HepG2 (cell line): Measurements from ENCODE around the gene SELENOV. TPM values are rescaled to one million over a fixed set of nuclear protein-coding genes. Genes with fewer than 3 reads are reported as not detected.

Experiments used
- ATAC-seq: fragments of 200-7000 bp; cut with Tn5 transposase; 3 replicates; pipeline ENCODE4 v1.9.1; 2020; ENCODE audit warnings: mild to moderate bottlenecking, moderate library complexity
- BruUV-seq: library from RNA; stranded (reverse); fragments of 400-500 nt; replicated peaks from 2 replicates; lab custom pipeline; 2021; lab: Mats Ljungman, UMichigan
- CTCF ChIA-PET: fragments of 300-600 bp; formaldehyde crosslinking; extraction: SDS; loops from one replicate; lab custom pipeline; 2021; ENCODE audit warnings: low total read pairs, inconsistent platforms, low intra/inter-chr PET ratio; lab: Yijun Ruan, JAX
- POLR2A ChIA-PET: fragments of 350-600 bp; sonication (Branson Sonifier 250); formaldehyde crosslinking; loops from one replicate; lab custom pipeline; 2020; ENCODE audit warnings: antibody characterized with exemption, inconsistent platforms; lab: Yijun Ruan, JAX
- DNase-seq: peaks from one replicate; pipeline ENCODE4 v3.0.0-alpha.2; 2015; ENCODE audit warnings: low spot score
- FAIRE-seq: peaks from 3 replicates; lab custom pipeline; 2011; peaks lifted over from hg19 to GRCh38; lab: Jason Lieb, UNC
- H2AFZ ChIP-seq: one replicate; pipeline ENCODE4 v1.6.1; 2011; ENCODE audit warnings: low read length, inconsistent platforms
- H3K27ac ChIP-seq: fragments of 300-600 bp; 3 replicates; pipeline ENCODE4 v1.8.0; 2011; ENCODE audit warnings: mixed run types, mild to moderate bottlenecking, mixed read lengths, low read length, inconsistent platforms; ENCODE audit not compliant: insufficient read depth; ENCODE audit errors: extremely low read length
- H3K27me3 ChIP-seq, 2 experiments: fragments of 200-600 bp in 1 of 2; 2 replicates in 1 of 2; 3 replicates in 1 of 2; pipeline versions ENCODE4 v1.6.0 to v1.8.0; 2011; ENCODE audit warnings: low read length in 2 of 2, mild to moderate bottlenecking in 2 of 2, moderate library complexity in 2 of 2, inconsistent platforms in 1 of 2; ENCODE audit not compliant: insufficient read depth in 2 of 2, control insufficient read depth in 1 of 2
- H3K36me3 ChIP-seq, 2 experiments: fragments of 200-600 bp in 1 of 2; replicated peaks in 1 of 2; 2 replicates in 1 of 2; 3 replicates in 1 of 2; pipeline versions ENCODE4 v1.5.1 to v1.8.0; 2011; ENCODE audit warnings: low read length in 2 of 2, inconsistent platforms in 1 of 2; ENCODE audit not compliant: insufficient read depth in 2 of 2, control insufficient read depth in 1 of 2
- H3K4me1 ChIP-seq: 2 replicates; pipeline ENCODE4 v1.5.1; 2012; ENCODE audit warnings: low read length, inconsistent platforms; ENCODE audit not compliant: insufficient read depth
- H3K4me2 ChIP-seq: 2 replicates; pipeline ENCODE4 v1.6.0; 2011; ENCODE audit warnings: low read depth, low read length, inconsistent platforms
- H3K4me3 ChIP-seq, 3 experiments: fragments of 200-600 bp in 1 of 3; sonication (generic), shearing (Covaris generic) in 1 of 3; replicated peaks in 1 of 3; 2 replicates each; pipeline ENCODE4 v1.5.1; 2011 to 2016; ENCODE audit warnings: low read length in 3 of 3, inconsistent platforms in 2 of 3, low read depth in 2 of 3, mild to moderate bottlenecking in 2 of 3, control low read depth in 1 of 3, mixed read lengths in 1 of 3; ENCODE audit not compliant: insufficient read depth in 1 of 3
- H3K79me2 ChIP-seq: one replicate; pipeline ENCODE4 v1.6.1; 2011; ENCODE audit warnings: low read length, inconsistent platforms; ENCODE audit not compliant: insufficient read depth
- H3K9ac ChIP-seq: 2 replicates; pipeline ENCODE4 v1.6.0; 2011; ENCODE audit warnings: mild to moderate bottlenecking, low read depth, low read length, inconsistent platforms; ENCODE audit not compliant: insufficient read depth
- H3K9me3 ChIP-seq: 2 replicates; pipeline ENCODE4 v1.5.1; 2012; ENCODE audit warnings: mild to moderate bottlenecking, low read length
- H4K20me1 ChIP-seq: 2 replicates; pipeline ENCODE4 v1.6.0; 2011; ENCODE audit warnings: inconsistent platforms, mild to moderate bottlenecking, low read length, moderate library complexity; ENCODE audit not compliant: insufficient read depth
- DR1 ChIP-seq: sonication (generic); formaldehyde crosslinking; IDR thresholded peaks from 2 replicates; pipeline ENCODE4 v1.8.0; 2021; ENCODE audit warnings: mild to moderate bottlenecking, missing genetic modification reagents, inconsistent platforms
- SYNCRIP ChIP-seq: fragments of 200-400 bp; formaldehyde crosslinking; IDR thresholded peaks from 2 replicates; pipeline ENCODE4 v1.6.1; 2018; ENCODE audit warnings: mild to moderate bottlenecking, low read depth, low read length; ENCODE audit not compliant: insufficient read depth
- ZNF672 ChIP-seq: sonication (generic); formaldehyde crosslinking; IDR thresholded peaks from 2 replicates; pipeline ENCODE4 v1.8.1; 2022; ENCODE audit warnings: missing genetic modification reagents
- ZNF768 ChIP-seq: sonication (generic); formaldehyde crosslinking; IDR thresholded peaks from 2 replicates; pipeline ENCODE4 v1.4.0; 2020; ENCODE audit warnings: missing genetic modification reagents
- ZNF878 ChIP-seq: sonication (generic); formaldehyde crosslinking; IDR thresholded peaks from 2 replicates; pipeline ENCODE4 v1.8.1; 2023; ENCODE audit warnings: mild to moderate bottlenecking, missing genetic modification reagents, moderate library complexity
- WGBS: methylation state at CpG from one replicate; pipeline ENCODE4 v1.1.6; 2017; ENCODE audit warnings: low lambda C conversion rate; 5-methylcytosine and 5-hydroxymethylcytosine counted together
- in situ Hi-C: cut with HindIII; loops from 2 replicates; pipeline ENCODE4 v1.10.0; 2017; ENCODE audit warnings: low pct_unique_long_range_greater_than_20kb; ENCODE audit not compliant: extremely low pct_ligation_motif_present
- intact Hi-C: fragments of 100-400 bp; cut with micrococcal nuclease; formaldehyde crosslinking; loops from one replicate; pipeline ENCODE4 v1.10.0; 2022; ENCODE audit not compliant: unreplicated experiment
- polyA plus RNA-seq, 8 experiments: library from polyadenylated mRNA; depleted of rRNA in 3 of 8; stranded (reverse) in 7 of 8; unstranded in 1 of 8; fragments of >200 nt; fragmentation: Illumina TruSeq in 4 of 8; extraction: Trizol in 4 of 8; gene quantifications; 2 replicates each; pipeline versions ENCODE4 v1.2.1 to v1.2.3, GENCODE V29; 2011 to 2016; ENCODE audit warnings: low read depth in 4 of 8, missing spikeins in 1 of 8, mixed read lengths in 1 of 8; ENCODE audit not compliant: insufficient read depth in 1 of 8
- total RNA-seq, 5 experiments: library from RNA; depleted of rRNA; stranded (reverse); fragments of >200 nt; fragmentation: Illumina TruSeq; extraction: Trizol; gene quantifications; 2 replicates each; pipeline ENCODE4 v1.2.3, GENCODE V29; 2016; ENCODE audit warnings: low read depth in 1 of 5
- TF ChIP-seq, protein P1 (sequence below): sonication (generic); formaldehyde crosslinking; IDR thresholded peaks from 2 replicates; pipeline ENCODE4 v1.4.0; 2020; ENCODE audit warnings: mild to moderate bottlenecking, missing genetic modification reagents
- TF ChIP-seq, protein P2 (sequence below), 2 experiments: fragments of 450-650 bp in 1 of 2; sonication (generic) in 1 of 2; formaldehyde crosslinking in 1 of 2; IDR thresholded peaks; 2 replicates each; pipeline versions ENCODE4 v1.6.1 to v1.8.0; 2016 to 2022; ENCODE audit warnings: antibody characterized with exemption in 1 of 2, mild to moderate bottlenecking in 1 of 2, missing genetic modification reagents in 1 of 2
- TF ChIP-seq, protein P3 (sequence below): IDR thresholded peaks from 2 replicates; pipeline ENCODE4 v1.6.1; 2016

SELENOV gene
- total and polyA plus RNA-seq, 2 of the 13 experiments (the other 11 are each of a cell fraction or from before 2014, with no cell fraction given): not detected

DNA sequence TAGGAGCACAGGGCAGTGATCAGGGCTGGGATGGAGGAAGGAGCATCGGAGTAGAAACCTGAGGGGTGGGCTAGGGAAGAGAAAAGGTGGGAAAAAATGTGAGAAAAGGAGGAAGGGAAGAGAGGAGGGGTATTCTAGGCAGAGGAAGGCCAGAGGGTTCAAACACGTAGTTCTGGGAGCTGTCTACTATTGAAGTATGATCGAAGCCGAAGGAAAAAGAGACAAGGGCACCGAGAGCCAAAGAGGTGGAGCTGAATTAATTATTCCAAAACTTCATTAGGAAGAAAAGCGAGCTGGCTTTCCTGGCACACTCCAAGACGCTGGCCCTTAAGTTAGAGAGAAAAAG lies 8.4 kb upstream of the SELENOV start:
- in situ Hi-C loops: no loop called here
- no peak for TF ChIP-seq SYNCRIP
- TF ChIP-seq, protein P1, sequence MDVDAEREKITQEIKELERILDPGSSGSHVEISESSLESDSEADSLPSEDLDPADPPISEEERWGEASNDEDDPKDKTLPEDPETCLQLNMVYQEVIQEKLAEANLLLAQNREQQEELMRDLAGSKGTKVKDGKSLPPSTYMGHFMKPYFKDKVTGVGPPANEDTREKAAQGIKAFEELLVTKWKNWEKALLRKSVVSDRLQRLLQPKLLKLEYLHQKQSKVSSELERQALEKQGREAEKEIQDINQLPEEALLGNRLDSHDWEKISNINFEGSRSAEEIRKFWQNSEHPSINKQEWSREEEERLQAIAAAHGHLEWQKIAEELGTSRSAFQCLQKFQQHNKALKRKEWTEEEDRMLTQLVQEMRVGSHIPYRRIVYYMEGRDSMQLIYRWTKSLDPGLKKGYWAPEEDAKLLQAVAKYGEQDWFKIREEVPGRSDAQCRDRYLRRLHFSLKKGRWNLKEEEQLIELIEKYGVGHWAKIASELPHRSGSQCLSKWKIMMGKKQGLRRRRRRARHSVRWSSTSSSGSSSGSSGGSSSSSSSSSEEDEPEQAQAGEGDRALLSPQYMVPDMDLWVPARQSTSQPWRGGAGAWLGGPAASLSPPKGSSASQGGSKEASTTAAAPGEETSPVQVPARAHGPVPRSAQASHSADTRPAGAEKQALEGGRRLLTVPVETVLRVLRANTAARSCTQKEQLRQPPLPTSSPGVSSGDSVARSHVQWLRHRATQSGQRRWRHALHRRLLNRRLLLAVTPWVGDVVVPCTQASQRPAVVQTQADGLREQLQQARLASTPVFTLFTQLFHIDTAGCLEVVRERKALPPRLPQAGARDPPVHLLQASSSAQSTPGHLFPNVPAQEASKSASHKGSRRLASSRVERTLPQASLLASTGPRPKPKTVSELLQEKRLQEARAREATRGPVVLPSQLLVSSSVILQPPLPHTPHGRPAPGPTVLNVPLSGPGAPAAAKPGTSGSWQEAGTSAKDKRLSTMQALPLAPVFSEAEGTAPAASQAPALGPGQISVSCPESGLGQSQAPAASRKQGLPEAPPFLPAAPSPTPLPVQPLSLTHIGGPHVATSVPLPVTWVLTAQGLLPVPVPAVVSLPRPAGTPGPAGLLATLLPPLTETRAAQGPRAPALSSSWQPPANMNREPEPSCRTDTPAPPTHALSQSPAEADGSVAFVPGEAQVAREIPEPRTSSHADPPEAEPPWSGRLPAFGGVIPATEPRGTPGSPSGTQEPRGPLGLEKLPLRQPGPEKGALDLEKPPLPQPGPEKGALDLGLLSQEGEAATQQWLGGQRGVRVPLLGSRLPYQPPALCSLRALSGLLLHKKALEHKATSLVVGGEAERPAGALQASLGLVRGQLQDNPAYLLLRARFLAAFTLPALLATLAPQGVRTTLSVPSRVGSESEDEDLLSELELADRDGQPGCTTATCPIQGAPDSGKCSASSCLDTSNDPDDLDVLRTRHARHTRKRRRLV (CRISPR knock-in tag): no peak
- TF ChIP-seq, protein P2, sequence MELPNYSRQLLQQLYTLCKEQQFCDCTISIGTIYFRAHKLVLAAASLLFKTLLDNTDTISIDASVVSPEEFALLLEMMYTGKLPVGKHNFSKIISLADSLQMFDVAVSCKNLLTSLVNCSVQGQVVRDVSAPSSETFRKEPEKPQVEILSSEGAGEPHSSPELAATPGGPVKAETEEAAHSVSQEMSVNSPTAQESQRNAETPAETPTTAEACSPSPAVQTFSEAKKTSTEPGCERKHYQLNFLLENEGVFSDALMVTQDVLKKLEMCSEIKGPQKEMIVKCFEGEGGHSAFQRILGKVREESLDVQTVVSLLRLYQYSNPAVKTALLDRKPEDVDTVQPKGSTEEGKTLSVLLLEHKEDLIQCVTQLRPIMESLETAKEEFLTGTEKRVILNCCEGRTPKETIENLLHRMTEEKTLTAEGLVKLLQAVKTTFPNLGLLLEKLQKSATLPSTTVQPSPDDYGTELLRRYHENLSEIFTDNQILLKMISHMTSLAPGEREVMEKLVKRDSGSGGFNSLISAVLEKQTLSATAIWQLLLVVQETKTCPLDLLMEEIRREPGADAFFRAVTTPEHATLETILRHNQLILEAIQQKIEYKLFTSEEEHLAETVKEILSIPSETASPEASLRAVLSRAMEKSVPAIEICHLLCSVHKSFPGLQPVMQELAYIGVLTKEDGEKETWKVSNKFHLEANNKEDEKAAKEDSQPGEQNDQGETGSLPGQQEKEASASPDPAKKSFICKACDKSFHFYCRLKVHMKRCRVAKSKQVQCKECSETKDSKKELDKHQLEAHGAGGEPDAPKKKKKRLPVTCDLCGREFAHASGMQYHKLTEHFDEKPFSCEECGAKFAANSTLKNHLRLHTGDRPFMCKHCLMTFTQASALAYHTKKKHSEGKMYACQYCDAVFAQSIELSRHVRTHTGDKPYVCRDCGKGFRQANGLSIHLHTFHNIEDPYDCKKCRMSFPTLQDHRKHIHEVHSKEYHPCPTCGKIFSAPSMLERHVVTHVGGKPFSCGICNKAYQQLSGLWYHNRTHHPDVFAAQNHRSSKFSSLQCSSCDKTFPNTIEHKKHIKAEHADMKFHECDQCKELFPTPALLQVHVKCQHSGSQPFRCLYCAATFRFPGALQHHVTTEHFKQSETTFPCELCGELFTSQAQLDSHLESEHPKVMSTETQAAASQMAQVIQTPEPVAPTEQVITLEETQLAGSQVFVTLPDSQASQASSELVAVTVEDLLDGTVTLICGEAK (IDR thresholded peaks at IDR 0.05): no peak
- TF ChIP-seq, protein P2 (CRISPR knock-in tag; IDR thresholded peaks at IDR 0.05): 0 out of 2 replicates have a peak, but pooled peaks have one; percentile 4
- no peak for TF ChIP-seq ZNF672
- 0 out of 2 replicates have a peak, but pooled peaks have one; percentile 3 for TF ChIP-seq DR1 (CRISPR knock-in tag)
- TF ChIP-seq ZNF768 (CRISPR knock-in tag): no peak
- 0 out of 2 replicates have a peak, but pooled peaks have one; percentile 51 for TF ChIP-seq ZNF878
- TF ChIP-seq, protein P3, sequence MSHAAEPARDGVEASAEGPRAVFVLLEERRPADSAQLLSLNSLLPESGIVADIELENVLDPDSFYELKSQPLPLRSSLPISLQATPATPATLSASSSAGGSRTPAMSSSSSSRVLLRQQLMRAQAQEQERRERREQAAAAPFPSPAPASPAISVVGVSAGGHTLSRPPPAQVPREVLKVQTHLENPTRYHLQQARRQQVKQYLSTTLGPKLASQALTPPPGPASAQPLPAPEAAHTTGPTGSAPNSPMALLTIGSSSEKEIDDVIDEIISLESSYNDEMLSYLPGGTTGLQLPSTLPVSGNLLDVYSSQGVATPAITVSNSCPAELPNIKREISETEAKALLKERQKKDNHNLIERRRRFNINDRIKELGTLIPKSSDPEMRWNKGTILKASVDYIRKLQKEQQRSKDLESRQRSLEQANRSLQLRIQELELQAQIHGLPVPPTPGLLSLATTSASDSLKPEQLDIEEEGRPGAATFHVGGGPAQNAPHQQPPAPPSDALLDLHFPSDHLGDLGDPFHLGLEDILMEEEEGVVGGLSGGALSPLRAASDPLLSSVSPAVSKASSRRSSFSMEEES: no peak

More for the DNA sequence above, 8.4 kb upstream of the SELENOV start:
- H4K20me1 ChIP-seq: no peaks in the 10 kb centered on the region
- H3K36me3 ChIP-seq: no peaks in the 10 kb centered on the region
- ChIA-PET CTCF (no interaction called here), POLR2A (interaction anchor here (1.6 kb wide), 1 partner anchor 61 kb away, joined by 3 read pairs; the partner anchor contains the start of gene SUPT5H)
- H3K4me3 ChIP-seq: peak overlapping the region in 1 of 3 experiments; percentile 68; a peak in 1 of 6 replicates
- FAIRE-seq (no peak), ATAC-seq (no peak), DNase-seq (no peak)
- no TSS peak for BruUV-seq
- no peak overlapping the region for H3K27ac ChIP-seq
- H3K4me1 ChIP-seq: peaks cover 26% of the 10 kb centered on the region
- no peaks in the 10 kb centered on the region for H3K9me3 ChIP-seq
- peak overlapping the region; percentile 70 for H3K4me2 ChIP-seq
- intact Hi-C loops: no loop called here
- 72% methylated on average over 7 of the region's 7 CpGs for WGBS
- no peaks in the 10 kb centered on the region for H3K79me2 ChIP-seq
- no peak overlapping the region for H2AFZ ChIP-seq
- H3K27me3 ChIP-seq: peaks cover 16 to 54% of the 10 kb centered on the region in 2 experiments
- no peak overlapping the region for H3K9ac ChIP-seq
